ENCODE data around the gene SLC39A10. TPM values are rescaled to one million over a fixed set of nuclear protein-coding genes. Genes with fewer than 3 reads are reported as not detected.

SLC39A10 gene
- total RNA-seq, 4 donors from 2014 or later: 4.9 to 34.4 (median 12.4) TPM

- no peaks in the 10 kb centered on the region for H3K9me3 ChIP-seq
- 73 to 83% methylated on average over 1 to 2 of the region's 2 CpGs for WGBS, 2 donors (ENCODE audit: low coverage in 1 of 2)
- H3K27me3 ChIP-seq: no peaks in the 10 kb centered on the region
- H3K4me3 ChIP-seq: no peak overlapping the region
- in situ Hi-C loops (cut with MboI; ENCODE audit: low pct_ligation_motif_present in 1 of 4, low pct_unique_long_range_greater_than_20kb in 1 of 4, low sequenced_read_pairs in 3 of 4) (no loop called here), intact Hi-C loops (cut with DNase I; ENCODE audit: low total_unique reads) (no loop called here)
- no peak for TF ChIP-seq POLR2A (IDR thresholded peaks at IDR 0.05)
- no peak for TF ChIP-seq POLR2AphosphoS5 (IDR thresholded peaks at IDR 0.05)
- no peak for TF ChIP-seq EP300 (IDR thresholded peaks at IDR 0.05; ENCODE audit: low read depth)
- no peak for TF ChIP-seq CTCF (IDR thresholded peaks at IDR 0.05)
- no peaks in the 10 kb centered on the region for H3K36me3 ChIP-seq
- no peak overlapping the region for H3K27ac ChIP-seq
- no peak for DNase-seq
- H3K4me1 ChIP-seq: no peaks in the 10 kb centered on the region
Observed at GRCh38 chr2:195779491-195779890, 122.5 kb downstream of the SLC39A10 start.

- 87 to 91% methylated on average over 1 to 2 of the region's 2 CpGs for WGBS, 2 donors (ENCODE audit: low coverage in 1 of 2)
Observed at GRCh38 chr2:195782156-195782555, 125.1 kb downstream of the SLC39A10 start.

More at GRCh38 chr2:195782156-195782555, 125.1 kb downstream of the SLC39A10 start:
- no peak overlapping the region for H3K4me3 ChIP-seq
- no peak overlapping the region for H3K27ac ChIP-seq
- no peaks in the 10 kb centered on the region for H3K27me3 ChIP-seq
- TF ChIP-seq EP300 (IDR thresholded peaks at IDR 0.05; ENCODE audit: low read depth): no peak
- no peak for TF ChIP-seq POLR2A (IDR thresholded peaks at IDR 0.05)
- no peak for TF ChIP-seq POLR2AphosphoS5 (IDR thresholded peaks at IDR 0.05)
- TF ChIP-seq CTCF (IDR thresholded peaks at IDR 0.05): no peak
- no peaks in the 10 kb centered on the region for H3K36me3 ChIP-seq
- no peaks in the 10 kb centered on the region for H3K4me1 ChIP-seq
- no peaks in the 10 kb centered on the region for H3K9me3 ChIP-seq
- intact Hi-C loops (cut with DNase I; ENCODE audit: low total_unique reads) (no loop called here), in situ Hi-C loops (cut with MboI; ENCODE audit: low pct_ligation_motif_present in 1 of 4, low pct_unique_long_range_greater_than_20kb in 1 of 4, low sequenced_read_pairs in 3 of 4) (no loop called here)
- DNase-seq: no peak

Small RNA genes lying within 50 kb of the gene (small RNA-seq; reads per million reads assigned to genes)
- 0 reads per million in 4 donors for gene RNU6-915P
